Endothelial cell of umbilical vein (primary cell): ENCODE results near the gene CLEC2L.

ENCODE experiments used
- CTCF ChIP-seq, 2 donors: IDR thresholded peaks; 1 replicate in 1 of 2; 2 replicates in 1 of 2; pipeline ENCODE4 v1.5.1; 2011; ENCODE audit warnings: low read length in 2 of 2, mild to moderate bottlenecking in 2 of 2, moderate library complexity in 2 of 2, control low read depth in 1 of 2, inconsistent platforms in 1 of 2, low read depth in 1 of 2; ENCODE audit not compliant: insufficient read depth in 1 of 2; ENCODE audit errors: extremely low read depth in 1 of 2
- EZH2 ChIP-seq: IDR thresholded peaks from 2 replicates; pipeline ENCODE4 v1.6.1; 2012; ENCODE audit warnings: borderline replicate concordance, low read depth, mild to moderate bottlenecking, moderate library complexity, low read length, inconsistent platforms; ENCODE audit not compliant: severe bottlenecking
- FOS ChIP-seq: IDR thresholded peaks from 2 replicates; pipeline ENCODE4 v1.6.1; 2011; ENCODE audit warnings: mild to moderate bottlenecking, low read length, moderate library complexity, borderline replicate concordance; ENCODE audit not compliant: insufficient read depth
- POLR2A ChIP-seq: IDR thresholded peaks from 2 replicates; pipeline ENCODE4 v1.6.1; 2012; ENCODE audit warnings: low read depth, mild to moderate bottlenecking, control low read depth, low read length
- POLR2AphosphoS5 ChIP-seq: IDR thresholded peaks from 2 replicates; pipeline ENCODE4 v1.6.1; 2012; ENCODE audit warnings: low read depth, mild to moderate bottlenecking, control low read depth, low read length, moderate library complexity; ENCODE audit not compliant: insufficient read depth

- TF ChIP-seq POLR2AphosphoS5 (no peak), CTCF (IDR thresholded peaks at IDR 0.05; ENCODE audit: extremely low read depth in 1 of 2, insufficient read depth in 1 of 2, low read depth in 1 of 2, low read length in 2 of 2) (no peak), POLR2A (no peak), EZH2 (no peak), FOS (no peak)
Observed at GRCh38 chr7:139487366-139488080, 36.0 kb upstream of the CLEC2L start.
